Panc1 (cell line): ENCODE measurements around the gene ELAC2. TPM values are rescaled to one million over a fixed set of nuclear protein-coding genes. Genes with fewer than 3 reads are reported as not detected.

Experiments
- ATAC-seq: fragments of 200-7000 bp; cut with Tn5 transposase; 2 replicates; pipeline ENCODE4 v1.9.1; 2020; ENCODE audit warnings: mild to moderate bottlenecking, moderate library complexity
- BruUV-seq: library from RNA; stranded (reverse); fragments of 400-500 nt; replicated peaks from 2 replicates; lab custom pipeline; 2021; lab: Mats Ljungman, UMichigan
- CTCF ChIA-PET: fragments of 300-600 bp; sonication (Branson Sonifier 250); formaldehyde crosslinking; loops from one replicate; lab custom pipeline; 2022; ENCODE audit warnings: antibody characterized with exemption; lab: Charles Lee
- POLR2A ChIA-PET: fragments of 300-600 bp; sonication (Branson Sonifier 250); formaldehyde crosslinking; loops from one replicate; lab custom pipeline; 2022; ENCODE audit warnings: antibody characterized with exemption; lab: Charles Lee
- DNase-seq: peaks from one replicate; pipeline ENCODE4 v3.0.0-alpha.2; 2010; ENCODE audit warnings: low read depth, low spot score
- H3K27ac ChIP-seq: 2 replicates; pipeline ENCODE4 v1.5.1; 2011; ENCODE audit warnings: mild to moderate bottlenecking, low read length, inconsistent platforms
- H3K27me3 ChIP-seq: fragments of 200-500 bp; sonication (Bioruptor generic); 2 replicates; pipeline ENCODE4 v1.6.0; 2014; ENCODE audit warnings: low read length, inconsistent platforms; ENCODE audit not compliant: control insufficient read depth, insufficient read depth
- H3K36me3 ChIP-seq: fragments of 200-500 bp; sonication (Bioruptor generic); 2 replicates; pipeline ENCODE4 v1.5.1; 2014; ENCODE audit warnings: inconsistent platforms, mild to moderate bottlenecking, low read length, moderate library complexity; ENCODE audit not compliant: control insufficient read depth, insufficient read depth
- H3K4me1 ChIP-seq: 2 replicates; pipeline ENCODE4 v1.5.1; 2011; ENCODE audit warnings: inconsistent platforms, mild to moderate bottlenecking, low read length, moderate library complexity; ENCODE audit not compliant: control insufficient read depth, insufficient read depth
- H3K4me3 ChIP-seq, 2 experiments: 2 replicates each; pipeline ENCODE4 v1.5.1; 2011 to 2012; ENCODE audit warnings: low read depth in 2 of 2, low read length in 2 of 2, mild to moderate bottlenecking in 2 of 2, inconsistent platforms in 1 of 2, moderate library complexity in 1 of 2
- H3K9me3 ChIP-seq: fragments of 200-500 bp; sonication (Bioruptor generic); 2 replicates; pipeline ENCODE4 v1.5.1; 2014; ENCODE audit warnings: low read depth, mild to moderate bottlenecking, inconsistent platforms, low read length, moderate library complexity; ENCODE audit not compliant: control insufficient read depth, insufficient read depth
- POLR2AphosphoS5 ChIP-seq: IDR thresholded peaks from 2 replicates; pipeline ENCODE4 v1.6.1; 2012; ENCODE audit warnings: mild to moderate bottlenecking, low read depth, low read length, moderate library complexity
- SIN3A ChIP-seq: IDR thresholded peaks from 2 replicates; pipeline ENCODE4 v1.6.1; 2012; ENCODE audit warnings: low read depth, mild to moderate bottlenecking, low read length, moderate library complexity, borderline replicate concordance; ENCODE audit not compliant: insufficient read depth
- TCF7L2 ChIP-seq: IDR thresholded peaks from 2 replicates; pipeline ENCODE4 v1.6.1; 2011; ENCODE audit warnings: mild to moderate bottlenecking, low read depth, low read length, inconsistent platforms
- in situ Hi-C: cut with HindIII; loops from 2 replicates; pipeline ENCODE4 v1.10.0; 2016; ENCODE audit warnings: low sequenced_read_pairs, low pct_unique_long_range_greater_than_20kb
- intact Hi-C: fragments of 100-400 bp; cut with micrococcal nuclease; formaldehyde crosslinking; loops from one replicate; pipeline ENCODE4 v1.10.0; 2022; ENCODE audit not compliant: unreplicated experiment
- total RNA-seq: library from RNA; stranded (reverse); gene quantifications from one replicate; pipeline ENCODE4 v1.2.1, GENCODE V29; 2021; ENCODE audit not compliant: unreplicated experiment
- TF ChIP-seq, protein P1 (sequence below), 2 experiments: IDR thresholded peaks; 2 replicates each; pipeline ENCODE4 v1.6.1; 2011 to 2012; ENCODE audit warnings: low read depth in 2 of 2, control low read depth in 1 of 2, low read length in 1 of 2, mild to moderate bottlenecking in 1 of 2, moderate library complexity in 1 of 2; ENCODE audit not compliant: insufficient read depth in 1 of 2
- TF ChIP-seq, protein P2 (sequence below): fragments of 450-650 bp; IDR thresholded peaks from 2 replicates; pipeline ENCODE4 v1.5.1; 2017; ENCODE audit warnings: mild to moderate bottlenecking

ELAC2 gene
- total RNA-seq, 1 experiment from 2014 or later, result 52.7 TPM

DNA sequence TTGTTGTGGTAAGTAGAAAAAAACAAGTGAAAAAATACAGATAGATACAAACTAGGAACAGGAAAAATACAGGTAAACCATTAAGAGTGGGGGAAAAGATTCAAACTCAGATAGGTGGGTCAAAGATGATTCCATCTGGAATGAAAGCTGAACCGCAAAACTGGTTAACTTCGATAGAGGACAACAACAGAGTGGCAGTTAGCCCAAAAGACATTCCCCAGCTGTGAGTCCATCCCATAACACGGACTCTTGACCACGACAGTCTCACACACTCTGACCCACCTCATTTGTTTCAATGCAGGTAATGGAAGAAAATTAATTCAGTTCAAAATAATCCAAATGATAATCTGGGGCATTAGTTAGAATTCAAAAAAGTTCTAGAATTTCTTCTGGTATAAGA is 13.5 kb downstream of the ELAC2 start:
- Histone ChIP-seq H3K9me3 (no peaks in the 10 kb centered on the region), H3K4me3 (no peak overlapping the region), H3K27me3 (no peaks in the 10 kb centered on the region), H3K27ac (no peak overlapping the region), H3K36me3 (peaks cover 23% of the 10 kb centered on the region), H3K4me1 (no peaks in the 10 kb centered on the region)
- no peak for ATAC-seq
- CTCF ChIA-PET, result no interaction called here
- no TSS peak for BruUV-seq
- POLR2A ChIA-PET, result no interaction called here
- intact Hi-C loops, result loop anchor here (10.0 kb wide), 1 partner anchor 750 kb away; no protein-coding TSS in a partner anchor
- TF ChIP-seq SIN3A, result no peak
- TF ChIP-seq, protein P1, sequence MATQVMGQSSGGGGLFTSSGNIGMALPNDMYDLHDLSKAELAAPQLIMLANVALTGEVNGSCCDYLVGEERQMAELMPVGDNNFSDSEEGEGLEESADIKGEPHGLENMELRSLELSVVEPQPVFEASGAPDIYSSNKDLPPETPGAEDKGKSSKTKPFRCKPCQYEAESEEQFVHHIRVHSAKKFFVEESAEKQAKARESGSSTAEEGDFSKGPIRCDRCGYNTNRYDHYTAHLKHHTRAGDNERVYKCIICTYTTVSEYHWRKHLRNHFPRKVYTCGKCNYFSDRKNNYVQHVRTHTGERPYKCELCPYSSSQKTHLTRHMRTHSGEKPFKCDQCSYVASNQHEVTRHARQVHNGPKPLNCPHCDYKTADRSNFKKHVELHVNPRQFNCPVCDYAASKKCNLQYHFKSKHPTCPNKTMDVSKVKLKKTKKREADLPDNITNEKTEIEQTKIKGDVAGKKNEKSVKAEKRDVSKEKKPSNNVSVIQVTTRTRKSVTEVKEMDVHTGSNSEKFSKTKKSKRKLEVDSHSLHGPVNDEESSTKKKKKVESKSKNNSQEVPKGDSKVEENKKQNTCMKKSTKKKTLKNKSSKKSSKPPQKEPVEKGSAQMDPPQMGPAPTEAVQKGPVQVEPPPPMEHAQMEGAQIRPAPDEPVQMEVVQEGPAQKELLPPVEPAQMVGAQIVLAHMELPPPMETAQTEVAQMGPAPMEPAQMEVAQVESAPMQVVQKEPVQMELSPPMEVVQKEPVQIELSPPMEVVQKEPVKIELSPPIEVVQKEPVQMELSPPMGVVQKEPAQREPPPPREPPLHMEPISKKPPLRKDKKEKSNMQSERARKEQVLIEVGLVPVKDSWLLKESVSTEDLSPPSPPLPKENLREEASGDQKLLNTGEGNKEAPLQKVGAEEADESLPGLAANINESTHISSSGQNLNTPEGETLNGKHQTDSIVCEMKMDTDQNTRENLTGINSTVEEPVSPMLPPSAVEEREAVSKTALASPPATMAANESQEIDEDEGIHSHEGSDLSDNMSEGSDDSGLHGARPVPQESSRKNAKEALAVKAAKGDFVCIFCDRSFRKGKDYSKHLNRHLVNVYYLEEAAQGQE (IDR thresholded peaks at IDR 0.05; ENCODE audit: insufficient read depth in 1 of 2, low read depth in 2 of 2, low read length in 1 of 2), result no peak
- TF ChIP-seq, protein P2, sequence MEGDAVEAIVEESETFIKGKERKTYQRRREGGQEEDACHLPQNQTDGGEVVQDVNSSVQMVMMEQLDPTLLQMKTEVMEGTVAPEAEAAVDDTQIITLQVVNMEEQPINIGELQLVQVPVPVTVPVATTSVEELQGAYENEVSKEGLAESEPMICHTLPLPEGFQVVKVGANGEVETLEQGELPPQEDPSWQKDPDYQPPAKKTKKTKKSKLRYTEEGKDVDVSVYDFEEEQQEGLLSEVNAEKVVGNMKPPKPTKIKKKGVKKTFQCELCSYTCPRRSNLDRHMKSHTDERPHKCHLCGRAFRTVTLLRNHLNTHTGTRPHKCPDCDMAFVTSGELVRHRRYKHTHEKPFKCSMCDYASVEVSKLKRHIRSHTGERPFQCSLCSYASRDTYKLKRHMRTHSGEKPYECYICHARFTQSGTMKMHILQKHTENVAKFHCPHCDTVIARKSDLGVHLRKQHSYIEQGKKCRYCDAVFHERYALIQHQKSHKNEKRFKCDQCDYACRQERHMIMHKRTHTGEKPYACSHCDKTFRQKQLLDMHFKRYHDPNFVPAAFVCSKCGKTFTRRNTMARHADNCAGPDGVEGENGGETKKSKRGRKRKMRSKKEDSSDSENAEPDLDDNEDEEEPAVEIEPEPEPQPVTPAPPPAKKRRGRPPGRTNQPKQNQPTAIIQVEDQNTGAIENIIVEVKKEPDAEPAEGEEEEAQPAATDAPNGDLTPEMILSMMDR, result no peak
- TF ChIP-seq TCF7L2, result no peak
- TF ChIP-seq POLR2AphosphoS5, result no peak
- no peak for DNase-seq
- in situ Hi-C loops, result no loop called here

DNA sequence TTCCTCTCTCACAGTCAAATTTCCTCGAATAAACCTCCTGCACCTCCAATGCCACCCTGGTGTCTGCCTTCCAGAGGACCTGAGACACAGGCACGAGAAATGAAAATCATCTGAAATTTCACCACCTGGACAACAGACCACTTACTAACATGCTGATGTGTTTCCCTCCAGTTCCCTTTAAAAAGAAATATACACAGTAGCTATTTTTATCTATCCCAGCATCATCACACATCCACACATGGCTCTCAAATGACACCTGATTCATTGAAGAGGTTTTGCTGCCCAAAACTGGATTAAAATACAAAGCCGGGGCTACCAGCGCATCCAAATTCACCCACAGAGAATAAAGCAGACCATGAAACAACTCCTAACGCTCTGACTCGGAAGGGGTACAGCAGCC is 13.9 kb downstream of the ELAC2 start:
- Histone ChIP-seq H3K9me3 (no peaks in the 10 kb centered on the region), H3K36me3 (peaks cover 19% of the 10 kb centered on the region), H3K4me1 (no peaks in the 10 kb centered on the region), H3K27me3 (no peaks in the 10 kb centered on the region), H3K4me3 (no peak overlapping the region), H3K27ac (no peak overlapping the region)
- TF ChIP-seq, protein P1 (IDR thresholded peaks at IDR 0.05; ENCODE audit: insufficient read depth in 1 of 2, low read depth in 2 of 2, low read length in 1 of 2), result no peak
- TF ChIP-seq, protein P2, result no peak
- no peak for TF ChIP-seq POLR2AphosphoS5
- TF ChIP-seq SIN3A, result no peak
- no peak for TF ChIP-seq TCF7L2
- CTCF ChIA-PET, result no interaction called here
- intact Hi-C loops, result loop anchor here (10.0 kb wide), 1 partner anchor 749 kb away; no protein-coding TSS in a partner anchor
- DNase-seq, result no peak
- no peak for ATAC-seq
- POLR2A ChIA-PET, result no interaction called here
- in situ Hi-C loops, result no loop called here
- BruUV-seq, result no TSS peak
